ENCODE results near the gene FSTL4.

GRCh38 chr5:133377736-133378135 is 234.6 kb downstream of the FSTL4 start:
- TF ChIP-seq CTCF (IDR thresholded peaks at IDR 0.05) (no peak), POLR2A (IDR thresholded peaks at IDR 0.05) (no peak)
